HG03159 (cell line): ENCODE measurements around the gene ZFYVE9.
"Not testable (repeated sequence)": the region's sequence is repeated elsewhere in the genome, so short reads cannot be mapped to it uniquely, and the experiment has no call there.

ENCODE experiments used
- ATAC-seq: cut with Tn5 transposase; IDR thresholded peaks from one replicate; pipeline ENCODE4 v1.9.1; 2021; ENCODE audit warnings: mild to moderate bottlenecking, moderate library complexity; ENCODE audit not compliant: unreplicated experiment

The ZFYVE9 gene

DNA sequence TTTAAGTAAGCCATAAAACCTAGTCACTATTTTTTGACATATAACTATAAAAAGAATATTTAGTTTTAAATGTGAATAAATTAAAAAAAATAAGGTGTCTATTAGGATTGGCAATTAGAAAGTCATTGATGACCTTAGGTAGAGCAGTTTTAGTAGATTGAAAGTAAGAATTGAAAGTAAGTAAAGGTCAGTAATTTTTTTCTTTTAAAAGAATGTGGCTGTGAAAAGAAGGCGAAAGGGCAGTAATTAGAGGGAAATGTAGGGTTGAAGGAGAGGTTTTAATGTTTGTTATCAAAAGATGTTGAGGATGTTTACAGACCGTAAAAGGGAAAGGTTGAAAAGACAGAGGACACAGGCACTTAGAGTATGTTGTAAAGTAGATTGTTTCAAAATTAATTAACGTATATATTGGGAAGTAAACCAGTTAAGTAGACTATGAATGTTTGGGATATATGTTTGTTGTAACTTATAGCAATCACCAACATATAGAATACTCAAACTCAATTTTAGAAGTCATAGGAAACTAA lies 41.0 kb downstream of the ZFYVE9 start:
- ATAC-seq: no peak

DNA sequence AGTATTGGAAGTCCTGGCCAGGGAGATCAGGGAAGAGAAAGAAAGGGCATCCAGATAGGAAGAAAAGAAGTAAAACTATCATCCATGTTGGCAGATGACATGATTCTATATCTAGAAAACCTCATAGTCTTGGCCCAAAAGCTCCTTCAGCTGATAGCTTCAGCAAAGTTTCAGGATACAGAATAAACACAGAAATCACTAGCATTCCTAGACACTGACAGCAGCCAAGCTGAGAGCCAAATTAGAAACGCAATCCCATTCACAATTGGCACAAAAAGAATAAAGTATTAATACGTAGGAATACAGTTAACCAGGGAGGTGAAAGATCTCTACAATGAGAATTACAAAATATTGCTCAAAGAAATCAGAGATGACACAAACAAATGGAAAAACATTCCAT lies 44.6 kb downstream of the ZFYVE9 start:
- no peak for ATAC-seq

DNA sequence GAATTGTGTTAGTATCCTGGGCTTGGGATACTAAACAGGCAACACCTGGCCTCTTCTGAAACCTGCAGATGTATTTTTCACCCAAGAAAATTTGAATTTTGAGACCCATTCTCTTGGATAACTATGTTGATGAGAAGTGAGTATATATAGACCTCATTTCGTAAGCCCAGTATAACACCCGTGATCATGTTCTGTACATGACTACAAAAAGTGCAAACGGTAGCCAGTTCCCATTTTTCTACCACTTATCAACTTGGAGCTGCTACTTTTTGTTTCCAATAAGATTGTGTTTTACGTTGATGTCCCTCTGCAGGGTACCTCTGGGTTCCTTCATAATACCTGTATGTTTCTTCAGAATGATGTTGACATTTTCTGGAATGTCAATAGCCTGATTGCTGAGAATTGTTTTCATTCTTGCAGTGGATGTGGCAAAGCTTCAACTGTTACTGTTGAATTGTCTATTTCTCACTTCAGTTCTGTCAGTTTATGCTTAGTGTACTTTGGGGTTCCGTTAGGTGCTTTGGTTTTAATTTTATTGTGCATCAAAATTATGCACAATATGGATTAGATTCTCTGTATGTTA lies 48.1 kb downstream of the ZFYVE9 start:
- ATAC-seq: no peak

DNA sequence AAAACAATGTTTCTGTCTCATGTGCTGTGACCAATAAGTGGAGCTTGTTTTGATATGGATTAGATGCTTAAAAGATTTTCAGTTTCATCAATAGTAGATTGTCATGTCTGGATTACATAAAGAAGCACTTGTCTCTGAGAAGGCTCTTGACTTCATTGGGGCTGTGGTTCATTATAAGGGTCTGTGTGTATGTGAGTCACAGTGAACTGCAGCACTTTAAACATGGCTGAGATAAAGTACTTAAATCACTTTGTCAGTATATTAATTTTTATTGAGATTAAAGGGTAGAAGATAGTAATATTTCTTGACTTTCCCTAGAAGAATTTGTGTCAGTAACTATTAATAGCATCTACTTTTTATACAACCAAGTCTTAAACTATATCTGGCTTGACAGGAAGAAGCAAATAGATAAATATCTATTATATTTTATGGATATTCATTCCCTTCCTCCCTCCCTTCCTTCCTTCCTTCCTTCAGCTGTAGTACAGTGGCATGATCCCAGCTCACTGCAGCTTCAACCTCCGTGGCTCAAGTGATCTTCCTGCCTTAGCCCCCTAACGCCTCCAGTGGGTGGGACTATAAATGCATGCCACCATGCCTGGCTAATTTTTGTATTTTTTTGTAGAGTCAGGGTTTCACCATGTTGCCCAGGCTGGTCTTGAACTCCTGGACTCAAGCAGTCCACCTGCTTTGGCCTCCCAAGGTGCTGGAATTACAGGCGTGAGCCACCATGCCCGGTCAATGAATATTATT lies 48.8 kb downstream of the ZFYVE9 start:
- ATAC-seq: no peak

DNA sequence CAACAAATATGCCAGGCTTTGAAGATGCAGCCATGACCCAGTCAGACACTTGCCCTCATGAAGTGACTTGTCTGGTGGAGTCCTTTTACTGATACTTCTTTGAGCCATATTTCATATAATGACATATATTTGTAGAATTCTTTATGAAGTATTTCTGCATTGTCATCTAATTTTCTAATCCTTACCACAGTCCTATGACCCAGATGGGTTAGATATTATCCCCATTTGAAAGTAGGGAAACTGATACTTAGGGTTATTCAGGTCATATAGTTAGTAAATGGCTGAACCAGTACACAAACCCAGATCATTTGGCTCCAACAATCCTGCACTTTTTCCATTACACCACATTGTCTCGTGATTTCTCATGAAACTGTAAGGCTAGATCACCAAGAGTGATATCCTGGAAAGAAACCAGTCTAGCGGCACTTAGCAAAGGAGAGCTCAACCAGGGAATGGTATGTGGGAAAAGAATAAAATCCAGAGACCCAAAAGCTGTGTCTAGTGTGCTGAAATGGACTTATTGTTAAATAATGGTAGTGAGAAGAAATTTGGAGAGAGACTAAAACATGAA lies 49.6 kb downstream of the ZFYVE9 start:
- ATAC-seq: no peak

DNA sequence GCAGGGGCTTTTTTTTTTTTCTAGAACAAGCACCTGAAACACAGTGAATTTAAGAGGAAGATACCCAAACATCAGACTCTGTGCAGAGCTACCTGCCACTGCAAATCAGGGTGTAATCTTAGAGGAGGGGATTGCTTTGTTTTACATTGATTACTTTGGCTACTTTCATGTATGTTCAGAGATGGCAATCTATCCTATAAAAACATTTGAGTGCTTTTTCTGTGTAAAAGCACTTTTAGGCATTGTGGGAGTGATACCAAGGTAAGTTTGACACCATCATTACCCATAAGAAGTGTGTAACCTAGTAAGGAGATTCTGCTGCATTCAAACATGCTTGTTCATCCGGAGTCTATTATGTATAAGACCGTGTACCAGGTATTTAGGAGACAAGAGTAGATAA lies 50.1 kb downstream of the ZFYVE9 start:
- no peak for ATAC-seq

DNA sequence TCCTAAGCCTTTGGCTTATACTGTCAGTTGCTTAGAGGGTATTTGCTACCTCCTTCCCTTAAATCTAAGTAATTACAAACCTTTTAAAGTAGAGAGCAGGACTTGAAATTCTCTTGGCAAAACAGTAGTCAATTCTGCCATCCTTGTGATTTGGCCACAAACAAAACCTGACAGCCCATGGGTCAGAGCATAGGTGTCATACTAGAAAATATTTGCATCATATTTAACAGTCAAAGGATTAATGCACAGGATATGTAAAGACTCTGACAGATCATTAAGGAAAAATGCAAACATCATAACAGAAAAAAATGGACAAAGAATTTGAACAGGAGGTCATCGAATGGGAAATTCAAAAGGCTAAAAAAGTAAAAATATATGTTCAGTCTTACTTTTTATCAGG lies 50.5 kb downstream of the ZFYVE9 start:
- no peak for ATAC-seq

DNA sequence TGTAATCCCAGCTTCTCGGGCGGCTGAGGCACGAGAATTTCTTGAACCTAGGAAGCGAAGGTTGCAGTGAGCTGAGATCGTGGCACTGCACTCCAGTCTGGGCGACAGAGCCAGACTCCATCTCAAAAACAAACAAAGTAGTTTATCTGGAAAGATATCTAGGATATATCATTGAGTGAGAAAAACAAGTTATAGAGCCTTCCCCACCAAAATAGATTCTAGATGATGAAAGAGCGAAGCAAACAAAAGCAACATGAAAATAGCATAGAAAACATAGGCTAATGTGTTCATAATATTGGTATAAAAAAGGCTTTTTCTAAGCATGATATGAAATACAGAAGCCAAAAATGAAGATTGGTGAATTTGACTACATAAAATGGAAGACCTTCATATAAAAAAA lies 52.1 kb downstream of the ZFYVE9 start:
- no peak for ATAC-seq

DNA sequence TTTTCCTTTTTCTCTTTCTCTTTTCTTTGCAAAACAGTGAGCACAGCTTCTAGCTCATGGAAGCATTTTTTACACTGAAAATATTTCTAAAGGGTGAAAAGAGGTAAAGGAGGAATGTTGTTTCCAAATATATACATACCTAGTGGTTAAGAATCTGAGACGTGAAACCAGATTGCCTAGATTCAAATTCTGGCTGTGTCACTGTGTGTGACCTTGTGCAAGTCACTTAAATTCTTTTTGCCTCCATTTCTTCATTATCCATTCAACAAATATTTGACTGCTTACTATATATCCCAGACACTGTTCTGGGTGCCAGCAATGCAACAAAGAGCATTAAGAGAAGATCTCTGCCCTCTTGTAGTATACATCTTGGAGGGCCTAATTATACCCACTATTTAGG lies 53.3 kb downstream of the ZFYVE9 start:
- ATAC-seq: no peak

DNA sequence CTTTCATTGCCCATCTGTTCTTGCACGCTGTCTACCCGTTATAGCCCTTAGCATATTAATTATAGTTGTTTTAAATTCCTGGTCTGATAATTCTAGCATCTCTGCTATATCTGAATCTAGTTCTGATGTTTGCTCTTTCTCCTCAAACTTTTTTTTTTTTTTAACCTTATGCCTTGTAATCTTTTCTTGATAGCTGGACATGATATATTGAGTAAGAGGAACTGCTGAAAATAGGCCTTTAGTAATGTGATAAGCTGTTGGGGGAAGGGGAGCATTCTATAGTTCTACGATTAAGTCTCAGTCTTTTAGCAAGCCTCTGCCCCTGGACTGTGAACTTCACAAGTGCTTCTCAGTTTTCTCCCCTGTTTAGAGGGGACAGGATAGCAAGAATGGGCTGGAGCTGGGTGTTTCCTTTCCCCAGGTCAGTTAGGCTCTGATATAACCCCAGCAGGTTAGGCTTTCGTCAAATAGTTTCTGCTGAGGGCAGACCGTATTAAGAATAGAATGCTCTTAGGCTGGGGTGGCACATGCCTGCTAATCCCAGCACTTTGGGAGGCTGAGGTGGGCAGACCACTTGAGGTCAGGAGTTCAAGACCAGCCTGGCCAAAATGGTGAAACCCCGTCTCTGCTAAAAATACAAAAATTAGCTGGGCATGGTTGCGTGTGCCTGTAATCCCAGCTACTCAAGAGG lies 62.2 kb downstream of the ZFYVE9 start:
- no peak for ATAC-seq

DNA sequence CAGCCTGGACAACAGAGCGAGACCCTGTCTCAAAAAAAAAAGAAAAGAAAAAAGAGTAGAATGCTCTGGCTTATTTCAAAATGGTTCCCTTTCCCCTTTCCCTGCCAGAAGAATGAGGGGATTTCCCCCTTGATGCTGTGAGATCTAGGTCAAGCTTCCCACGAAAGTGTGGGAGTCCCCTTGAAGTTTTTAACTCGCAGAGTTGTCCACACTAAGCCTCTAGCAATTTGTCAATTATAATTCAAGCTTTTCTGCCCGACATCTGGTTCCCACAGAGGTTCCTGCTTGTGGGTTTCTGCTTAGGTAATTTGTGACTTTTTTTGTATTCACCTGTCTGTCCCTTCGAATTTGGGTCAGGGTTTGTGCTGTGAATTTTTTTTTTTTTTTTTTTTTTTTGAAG lies 62.8 kb downstream of the ZFYVE9 start:
- no peak for ATAC-seq

DNA sequence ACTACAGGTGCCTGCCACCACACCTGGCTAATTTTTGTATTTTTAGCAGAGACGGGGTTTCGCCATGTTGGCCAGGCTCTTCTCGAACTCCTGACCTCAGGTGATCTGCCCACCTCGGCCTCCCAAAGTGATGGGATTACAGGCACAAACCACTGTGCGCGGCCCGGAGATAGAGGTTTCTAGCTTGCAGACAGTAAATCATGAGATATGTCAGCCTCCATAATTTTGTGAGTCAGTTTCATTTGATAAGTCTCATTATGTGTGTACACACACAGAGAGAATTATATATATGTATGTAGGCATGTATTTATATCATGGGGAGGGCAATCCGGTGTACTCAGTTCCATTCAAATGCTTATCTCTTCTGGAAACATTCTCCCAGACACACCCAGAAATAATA lies 64.8 kb downstream of the ZFYVE9 start:
- not testable (repeated sequence) for ATAC-seq

DNA sequence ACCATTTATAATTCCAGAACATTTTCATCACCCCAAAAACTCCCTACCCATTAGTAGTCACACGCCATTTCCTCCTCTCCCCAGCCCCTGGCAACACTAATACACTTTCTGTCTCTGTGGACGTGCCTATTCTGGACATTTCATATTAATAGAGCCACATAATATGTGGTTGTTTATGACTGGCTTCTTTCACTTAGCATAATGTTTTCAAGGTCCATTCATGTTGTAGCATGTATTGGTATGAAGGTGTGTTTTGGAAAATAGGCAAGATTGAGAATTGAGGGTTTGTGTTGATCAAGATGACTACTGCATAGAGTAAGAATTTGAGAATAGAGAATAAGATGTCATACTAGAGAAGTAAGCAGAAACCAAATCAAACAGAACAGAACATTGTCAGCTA lies 67.5 kb downstream of the ZFYVE9 start:
- ATAC-seq: no peak

DNA sequence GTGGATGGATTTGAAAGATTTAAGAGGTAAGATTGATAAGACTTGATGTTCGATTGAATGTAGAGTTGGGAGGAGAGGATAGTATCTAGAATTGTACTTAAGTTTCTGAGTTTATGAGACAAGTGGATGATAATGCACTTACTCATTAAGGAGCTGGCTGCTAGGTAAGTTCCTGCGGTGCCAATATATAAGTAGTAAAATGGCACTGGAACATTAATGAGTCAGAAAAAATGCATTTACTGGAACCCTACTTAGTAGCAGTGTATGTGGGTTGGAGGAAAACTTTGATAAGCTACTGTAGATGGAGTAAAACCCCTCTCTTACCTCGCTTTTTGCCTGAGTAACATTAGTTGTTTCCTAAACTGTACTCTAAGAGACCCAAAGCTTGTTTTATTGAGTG lies 68.2 kb downstream of the ZFYVE9 start:
- ATAC-seq: no peak

DNA sequence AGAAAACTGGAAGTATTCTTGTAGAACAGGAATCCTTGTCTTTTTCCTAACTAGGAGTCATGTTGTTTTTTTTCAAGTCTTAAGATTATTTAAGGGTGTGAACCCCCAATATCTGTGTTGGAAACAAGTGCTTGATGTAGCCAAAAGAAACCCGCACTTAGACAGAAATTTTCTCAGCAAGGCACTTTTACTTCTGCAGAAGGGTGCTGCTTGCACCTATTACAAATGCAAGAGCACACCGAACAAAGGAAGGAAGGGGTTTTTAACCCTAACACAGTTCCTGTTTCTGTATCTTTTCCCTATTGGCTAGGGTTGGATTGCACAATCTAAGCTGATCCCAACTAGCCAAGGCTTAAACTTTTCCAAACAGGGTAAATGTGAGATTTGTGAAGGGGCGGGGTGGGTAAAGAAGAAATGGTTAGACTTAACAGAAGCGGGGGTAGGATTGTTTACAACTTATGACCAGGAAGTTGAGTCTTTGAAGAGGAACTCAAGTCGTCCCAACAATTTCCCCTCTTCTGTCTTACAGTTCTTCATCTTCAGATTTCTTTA lies 75.1 kb downstream of the ZFYVE9 start:
- ATAC-seq: no peak

DNA sequence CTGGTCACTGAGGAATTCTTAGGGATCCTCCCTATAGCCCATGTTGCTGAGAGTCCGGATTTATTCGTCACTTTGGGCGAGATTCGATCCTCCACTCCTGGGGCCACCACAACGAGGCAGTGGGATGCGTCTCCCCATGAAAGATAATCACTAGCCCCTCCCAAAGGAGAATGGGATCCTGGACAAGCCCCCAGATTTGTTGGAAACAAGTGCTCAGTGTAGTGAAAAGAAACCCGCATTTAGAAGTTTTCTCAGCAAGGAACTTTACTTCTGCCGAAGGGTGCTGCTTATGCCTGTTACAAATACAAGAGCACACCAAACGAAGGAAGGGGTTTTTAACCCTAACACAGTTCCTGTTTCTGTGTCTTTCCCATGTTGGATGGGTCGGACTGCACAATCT lies 83.3 kb downstream of the ZFYVE9 start:
- no peak for ATAC-seq

DNA sequence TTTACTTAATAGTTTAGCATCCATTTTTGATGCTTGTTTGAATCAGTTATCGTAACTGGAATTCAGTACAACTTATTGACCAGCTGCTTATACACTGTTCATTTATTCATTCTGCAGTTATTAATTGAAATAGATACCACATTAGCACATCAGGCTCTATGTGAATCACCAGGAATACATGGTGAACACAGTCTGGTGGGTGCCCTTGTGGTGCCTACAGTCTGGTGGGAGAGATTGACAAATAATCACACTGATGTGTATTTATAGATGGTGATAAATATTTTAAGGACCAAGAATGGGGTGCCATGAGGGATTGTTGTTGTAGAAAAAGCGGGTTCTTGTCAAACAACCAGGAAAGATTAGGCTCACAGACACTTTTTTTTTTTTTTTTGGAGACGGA lies 87.6 kb downstream of the ZFYVE9 start:
- ATAC-seq: no peak

DNA sequence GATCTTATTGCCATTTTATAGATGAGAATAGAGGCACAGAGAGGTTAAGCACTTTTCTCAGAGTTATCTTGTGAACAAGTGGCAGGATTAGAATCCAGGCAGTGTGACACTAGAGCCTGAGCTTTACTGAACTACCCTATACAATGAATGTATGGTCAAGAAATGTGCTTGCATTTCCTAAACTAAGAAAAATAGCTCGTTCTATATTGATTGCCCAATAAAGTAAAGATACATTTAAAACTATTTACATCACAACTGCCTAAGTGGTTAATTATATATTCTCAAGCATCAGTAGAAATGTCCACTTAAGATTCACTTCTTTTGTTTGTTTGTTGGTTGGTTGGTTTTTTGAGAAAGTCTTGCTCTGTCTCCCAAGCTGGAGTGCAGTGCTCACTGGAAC lies 91.6 kb downstream of the ZFYVE9 start:
- ATAC-seq: no peak

DNA sequence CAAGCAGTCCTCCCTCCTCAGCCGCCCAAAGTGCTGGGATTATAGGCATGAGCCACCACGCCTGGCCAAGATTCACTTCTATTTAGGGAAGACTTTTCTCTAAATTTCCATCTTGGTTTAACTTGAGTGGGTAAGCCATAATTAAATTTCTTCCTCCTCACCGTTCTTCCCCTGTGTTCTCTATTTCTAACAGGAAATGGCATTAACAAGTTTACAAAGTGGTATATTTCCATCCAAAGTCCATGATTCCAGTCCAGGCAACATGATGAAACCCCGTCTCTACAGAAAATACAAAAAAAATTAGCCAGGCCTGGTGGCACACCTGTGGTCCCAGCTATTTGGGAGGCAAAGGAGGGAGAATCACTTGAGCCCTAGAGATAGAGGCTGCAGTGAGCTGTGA lies 92.1 kb downstream of the ZFYVE9 start:
- no peak for ATAC-seq

DNA sequence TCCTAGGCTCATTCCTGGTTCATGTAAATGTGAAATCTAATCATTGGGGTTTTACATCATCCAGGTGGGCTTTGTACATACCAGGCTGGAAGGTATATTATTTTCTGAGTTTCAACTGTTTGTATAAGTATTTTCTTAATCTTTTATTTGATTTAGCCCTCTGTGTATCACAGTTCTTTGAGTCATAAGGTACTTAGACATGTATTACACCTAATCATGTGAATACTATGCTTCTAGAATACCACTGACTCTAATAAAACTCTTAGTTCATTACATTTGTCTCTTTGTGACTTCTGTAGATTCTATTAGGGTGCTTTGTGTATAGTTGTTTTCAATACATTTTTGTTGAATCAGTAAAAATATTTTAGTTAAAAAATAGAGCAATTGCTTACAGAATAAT lies 92.8 kb downstream of the ZFYVE9 start:
- ATAC-seq: no peak

DNA sequence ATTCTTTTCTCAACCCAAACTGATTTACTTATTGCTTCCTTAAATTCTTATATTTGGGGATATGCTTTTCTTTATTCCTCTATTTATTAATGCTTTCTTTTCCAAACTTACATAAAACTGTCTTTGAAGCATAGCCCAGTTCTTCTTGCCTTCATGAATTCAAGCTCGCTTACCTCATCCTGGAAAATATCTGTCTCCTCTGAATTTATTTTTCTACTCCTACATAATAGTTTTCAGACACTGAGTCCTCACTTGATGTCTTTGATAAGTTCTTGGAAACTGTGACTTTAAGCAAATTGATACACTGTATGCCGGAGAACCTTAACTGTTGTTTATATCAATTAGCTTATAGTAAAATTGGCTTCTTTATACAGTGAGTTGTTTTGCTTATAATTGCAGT lies 93.8 kb downstream of the ZFYVE9 start:
- ATAC-seq: no peak

DNA sequence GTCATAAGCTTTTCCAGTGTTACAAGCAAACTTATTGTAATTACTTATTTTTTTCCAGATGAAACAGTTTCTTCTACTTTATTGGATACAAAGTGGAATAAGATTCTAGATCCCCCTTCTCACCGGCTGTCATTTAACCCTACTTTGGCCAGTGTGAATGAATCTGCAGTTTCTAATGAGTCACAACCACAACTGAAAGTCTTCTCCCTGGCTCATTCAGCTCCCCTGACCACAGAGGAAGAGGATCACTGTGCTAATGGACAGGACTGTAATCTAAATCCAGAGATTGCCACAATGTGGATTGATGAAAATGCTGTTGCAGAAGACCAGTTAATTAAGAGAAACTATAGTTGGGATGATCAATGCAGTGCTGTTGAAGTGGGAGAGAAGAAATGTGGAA lies 95.5 kb downstream of the ZFYVE9 start:
- no peak for ATAC-seq
